GM12878 (cell line): ENCODE measurements around the gene MYCBP2. TPM values are rescaled to one million over a fixed set of nuclear protein-coding genes. Genes with fewer than 3 reads are reported as not detected.

Experiments used
- ATF7 ChIP-seq: fragments of 450-650 bp; IDR thresholded peaks from 2 replicates; pipeline ENCODE4 v1.6.1; 2016; ENCODE audit warnings: low read depth, mild to moderate bottlenecking
- CREM ChIP-seq: IDR thresholded peaks from 2 replicates; pipeline ENCODE4 v1.6.1; 2014; ENCODE audit warnings: antibody characterized with exemption, low read depth
- EGR1 ChIP-seq, 2 experiments: IDR thresholded peaks; 1 replicate in 1 of 2; 2 replicates in 1 of 2; pipeline ENCODE4 v1.6.1; 2011 to 2012; ENCODE audit warnings: low read depth in 2 of 2, low read length in 2 of 2, borderline replicate concordance in 1 of 2, mild to moderate bottlenecking in 1 of 2, moderate library complexity in 1 of 2
- FOXM1 ChIP-seq: IDR thresholded peaks from 2 replicates; pipeline ENCODE4 v1.6.1; 2012; ENCODE audit warnings: low read depth, mild to moderate bottlenecking, inconsistent platforms, low read length, moderate library complexity
- KAT2A ChIP-seq: conservative IDR thresholded peaks from 2 replicates; pipeline ENCODE4 v1.6.1; 2011; ENCODE audit warnings: low read depth, low read length; ENCODE audit not compliant: control insufficient read depth
- KDM1A ChIP-seq: fragments of 200-600 bp; sonication (generic); IDR thresholded peaks from 2 replicates; pipeline ENCODE4 v1.6.1; 2016; ENCODE audit warnings: borderline replicate concordance
- NRF1 ChIP-seq: conservative IDR thresholded peaks from 2 replicates; pipeline ENCODE4 v1.6.1; 2011; ENCODE audit warnings: mild to moderate bottlenecking, low read depth, low read length, improper control_type of control experiment
- PML ChIP-seq: IDR thresholded peaks from 2 replicates; pipeline ENCODE4 v1.6.1; 2012; ENCODE audit warnings: low read length, inconsistent platforms
- POLR2AphosphoS5 ChIP-seq: IDR thresholded peaks from 2 replicates; pipeline ENCODE4 v1.6.1; 2011; ENCODE audit warnings: mild to moderate bottlenecking, low read length, inconsistent platforms
- SPI1 ChIP-seq: IDR thresholded peaks from 2 replicates; pipeline ENCODE4 v1.6.1; 2011; ENCODE audit warnings: low read depth, mild to moderate bottlenecking, low read length, moderate library complexity, borderline replicate concordance; ENCODE audit not compliant: insufficient read depth
- YBX1 ChIP-seq: fragments of 450-650 bp; IDR thresholded peaks from 2 replicates; pipeline ENCODE4 v1.6.1; 2016; ENCODE audit warnings: antibody characterized with exemption
- ZBTB40 ChIP-seq: fragments of 450-650 bp; IDR thresholded peaks from 2 replicates; pipeline ENCODE4 v1.6.1; 2016; ENCODE audit warnings: mild to moderate bottlenecking, moderate library complexity, borderline replicate concordance
- ZNF24 ChIP-seq: fragments of 450-650 bp; IDR thresholded peaks from 2 replicates; pipeline ENCODE4 v1.6.1; 2017; ENCODE audit warnings: antibody characterized with exemption, mild to moderate bottlenecking
- ZSCAN29 ChIP-seq: fragments of 450-650 bp; IDR thresholded peaks from 2 replicates; pipeline ENCODE4 v1.6.1; 2017; ENCODE audit warnings: mild to moderate bottlenecking, moderate library complexity
- polyA plus RNA-seq, 11 experiments: library from polyadenylated mRNA; depleted of rRNA in 4 of 11; unstranded in 6 of 11; stranded (reverse) in 5 of 11; fragments of >200 nt; fragmentation: Nextera tagmentation in 4 of 11; fragmentation: Illumina TruSeq in 1 of 11; extraction: Ambion mirVana in 4 of 11; extraction: Trizol in 1 of 11; gene quantifications; 1 replicate in 1 of 11; 2 replicates in 10 of 11; pipeline versions ENCODE4 v1.2.1 to v1.2.3, GENCODE V29; 2011 to 2016; ENCODE audit warnings: inconsistent platforms in 2 of 11, missing spikeins in 2 of 11, low read depth in 1 of 11
- total RNA-seq, 4 experiments: library from RNA; depleted of rRNA in 3 of 4; stranded (reverse); fragments of >200 nt in 3 of 4; fragmentation: Illumina TruSeq in 1 of 4; extraction: Trizol in 1 of 4; gene quantifications; 2 replicates each; pipeline versions ENCODE4 v1.2.1 to v1.2.3, GENCODE V29; 2013 to 2021

MYCBP2 gene
- total and polyA plus RNA-seq, 10 of the 15 experiments (the other 5 are each of a cell fraction or from before 2014, with no cell fraction given) = 51.9 to 152 (median 98.2) TPM

GRCh38 chr13:77062097-77062496 lies 264.8 kb downstream of the MYCBP2 start (continued):
- TF ChIP-seq ZBTB40 (no peak), ZSCAN29 (no peak), NRF1 (no peak), ZNF24 (no peak), EGR1 (IDR thresholded peaks at IDR 0.05; ENCODE audit: borderline replicate concordance in 1 of 2, low read depth in 2 of 2, low read length in 2 of 2) (no peak), YBX1 (no peak), PML (no peak), SPI1 (no peak), KAT2A (no peak), POLR2AphosphoS5 (no peak), FOXM1 (no peak), CREM (no peak), ATF7 (no peak), KDM1A (no peak)
